Daoy (cell line): Measurements from ENCODE around the gene AK1. TPM values are rescaled to one million over a fixed set of nuclear protein-coding genes. Genes with fewer than 3 reads are reported as not detected.
A peak's percentile ranks its signal among the peaks of the same experiment; 100 is the strongest.

Experiments
- DNase-seq: peaks from one replicate; pipeline ENCODE4 v3.0.0-alpha.2; 2015; ENCODE audit warnings: low read depth
- total RNA-seq: library from RNA; depleted of rRNA; stranded (reverse); fragments of >200 nt; shearing (Covaris generic); gene quantifications from 2 replicates; pipeline ENCODE4 v1.2.3, GENCODE V29; 2014

The AK1 gene
- total RNA-seq, 1 experiment from 2014 or later, result 37.5 TPM

DNA sequence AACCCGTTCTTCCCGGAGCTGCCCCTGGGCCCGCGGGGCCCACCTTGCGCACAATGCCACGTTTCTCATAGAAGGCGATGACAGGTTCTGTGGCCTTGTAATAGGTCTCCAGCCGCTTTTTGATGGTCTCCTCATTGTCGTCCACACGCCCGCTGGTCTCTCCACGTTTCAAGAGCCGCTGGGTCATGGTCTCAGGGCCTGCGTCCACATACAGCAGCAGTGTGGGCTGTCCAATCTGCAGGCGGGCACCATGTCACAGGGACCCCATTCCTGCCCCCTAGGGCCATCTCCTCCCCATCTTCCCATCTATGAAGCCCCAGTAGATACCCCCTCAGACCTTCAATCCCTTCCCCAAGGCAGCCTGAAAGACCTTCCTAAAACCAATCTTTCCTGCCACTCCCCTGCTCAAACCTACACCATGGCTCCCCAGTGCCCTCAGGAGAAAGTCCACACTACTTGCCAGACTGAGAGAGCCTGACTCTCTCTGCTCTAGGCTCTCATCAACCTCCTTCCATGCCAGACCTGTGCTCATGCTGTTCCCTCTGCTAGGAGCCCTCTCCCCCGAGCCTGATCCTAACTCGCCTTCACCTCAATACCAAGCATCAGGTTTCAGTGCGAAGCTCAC, 9.1 kb downstream of the AK1 start:
- DNase-seq, result no peak

DNA sequence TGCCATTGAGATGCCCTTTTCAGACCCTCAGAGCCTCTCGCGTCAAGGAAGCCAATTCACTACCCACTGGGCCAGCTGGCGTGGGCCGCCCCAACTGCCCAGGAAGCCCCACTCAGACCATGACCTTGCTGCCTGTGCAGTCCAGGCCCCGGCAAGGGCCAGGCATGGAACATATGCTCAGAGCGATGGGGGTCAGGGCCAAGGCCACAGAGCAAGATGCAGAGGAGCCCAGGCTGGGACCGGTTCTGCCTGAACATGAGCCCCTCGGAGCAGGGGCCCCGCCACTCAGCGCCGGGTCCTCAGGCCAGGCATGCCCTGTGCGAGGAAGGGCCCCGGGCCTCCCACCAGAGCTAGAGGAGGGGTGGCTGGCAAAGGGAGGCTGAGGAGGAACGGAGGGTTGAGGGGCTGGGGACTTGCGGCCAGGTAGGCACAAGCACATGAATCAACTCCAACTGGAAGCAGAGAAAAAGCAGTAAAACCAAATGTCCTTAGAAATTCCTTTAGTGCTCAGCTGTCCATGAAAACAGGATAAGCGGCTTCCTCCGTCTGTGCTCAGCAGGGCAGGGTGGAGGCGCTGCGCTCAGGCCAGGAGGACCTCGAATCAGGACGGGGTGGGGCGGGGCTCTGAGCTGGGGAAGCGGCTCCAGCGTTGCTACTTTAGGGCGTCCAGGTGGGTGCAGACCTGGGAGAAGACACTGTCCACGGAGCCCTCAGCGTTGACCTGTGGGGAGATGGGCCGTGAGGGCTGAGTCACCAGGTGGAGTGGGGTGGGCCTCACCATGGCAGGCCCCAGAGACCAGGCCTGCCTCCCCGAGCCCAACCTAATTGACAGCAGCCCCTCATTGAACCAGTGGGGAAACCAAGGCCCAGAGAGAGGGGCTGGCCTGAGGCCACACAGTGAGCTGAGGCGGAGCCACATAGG, 9.9 kb downstream of the AK1 start:
- DNase-seq, result no peak

DNA sequence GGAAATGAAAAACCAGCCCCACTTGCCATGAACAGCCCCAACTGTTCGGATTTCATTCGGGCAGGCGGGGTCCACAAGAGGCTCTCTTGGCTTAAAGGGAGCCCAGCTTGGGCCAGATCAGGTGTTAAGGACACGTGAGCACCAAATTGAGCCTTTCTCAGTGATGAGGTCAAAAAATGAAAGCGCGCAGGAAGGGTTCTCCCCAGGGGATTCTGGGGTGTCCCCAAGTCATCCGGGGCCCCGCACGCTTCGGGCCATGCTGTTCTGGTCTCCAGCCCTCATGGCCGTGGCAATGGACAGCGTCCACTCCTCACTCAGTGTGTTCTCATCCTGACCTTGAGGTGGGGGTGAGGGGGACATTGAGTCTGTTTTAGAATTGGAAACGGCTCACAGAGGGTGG, 10.9 kb downstream of the AK1 start:
- no peak for DNase-seq

DNA sequence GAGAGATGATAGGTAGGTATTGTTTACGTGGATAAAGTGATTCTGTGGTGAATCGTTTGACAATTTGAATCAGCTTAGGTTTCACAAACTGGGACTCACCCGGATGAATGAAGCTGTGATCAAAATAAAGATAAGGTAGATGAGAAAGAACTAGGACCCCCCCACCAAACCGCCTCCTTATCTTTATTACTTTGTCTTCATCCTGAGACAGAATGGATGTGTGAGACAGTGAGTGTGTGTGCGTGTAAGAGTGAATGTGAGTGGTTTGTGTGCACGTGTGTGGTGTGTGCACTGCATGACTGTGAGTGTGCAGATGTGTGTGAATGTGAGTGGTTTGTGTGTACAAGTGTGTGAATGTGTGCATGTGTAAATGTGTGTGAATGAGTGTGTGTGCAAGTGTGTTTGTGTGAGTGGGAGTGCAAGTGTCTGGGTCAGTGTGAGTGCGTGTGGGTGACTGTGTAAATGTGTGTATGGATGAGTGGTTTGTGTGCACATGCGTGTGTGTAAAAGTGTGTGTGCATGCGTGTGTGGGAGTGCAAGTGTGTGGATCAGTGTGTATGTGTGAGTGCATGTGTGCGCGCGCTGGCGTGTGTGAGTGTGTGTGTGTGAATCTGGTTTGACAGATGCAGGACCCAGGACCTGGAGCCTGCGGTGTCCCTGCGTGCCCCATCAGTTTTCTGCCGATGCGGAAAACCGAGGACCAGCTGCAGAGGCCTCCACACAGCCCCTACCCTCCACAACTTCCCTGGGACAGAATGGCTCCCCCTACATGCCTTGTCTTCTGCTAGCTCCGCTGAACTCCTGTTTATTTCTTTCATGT, 11.6 kb downstream of the AK1 start:
- no peak for DNase-seq

DNA sequence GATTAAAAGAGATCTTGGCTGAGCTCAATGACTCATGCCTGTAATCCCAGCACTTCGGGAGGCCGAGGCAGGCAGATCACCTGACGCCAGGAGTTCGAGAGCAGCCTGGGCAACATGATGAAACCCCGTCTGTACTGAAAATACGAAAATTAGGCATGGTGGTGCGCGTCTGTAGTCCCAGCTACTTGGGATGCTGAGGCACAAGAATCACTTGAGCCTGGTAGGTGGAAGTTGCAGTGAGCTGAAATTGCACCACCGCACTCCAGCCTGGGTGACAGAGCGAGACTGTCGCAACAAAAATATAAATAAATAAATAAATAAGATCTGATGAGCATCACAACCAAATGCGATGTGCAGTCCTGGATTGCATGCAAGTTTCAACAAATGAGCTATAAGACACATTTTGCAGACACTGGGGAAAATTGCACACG, 14.3 kb downstream of the AK1 start:
- no peak for DNase-seq

DNA sequence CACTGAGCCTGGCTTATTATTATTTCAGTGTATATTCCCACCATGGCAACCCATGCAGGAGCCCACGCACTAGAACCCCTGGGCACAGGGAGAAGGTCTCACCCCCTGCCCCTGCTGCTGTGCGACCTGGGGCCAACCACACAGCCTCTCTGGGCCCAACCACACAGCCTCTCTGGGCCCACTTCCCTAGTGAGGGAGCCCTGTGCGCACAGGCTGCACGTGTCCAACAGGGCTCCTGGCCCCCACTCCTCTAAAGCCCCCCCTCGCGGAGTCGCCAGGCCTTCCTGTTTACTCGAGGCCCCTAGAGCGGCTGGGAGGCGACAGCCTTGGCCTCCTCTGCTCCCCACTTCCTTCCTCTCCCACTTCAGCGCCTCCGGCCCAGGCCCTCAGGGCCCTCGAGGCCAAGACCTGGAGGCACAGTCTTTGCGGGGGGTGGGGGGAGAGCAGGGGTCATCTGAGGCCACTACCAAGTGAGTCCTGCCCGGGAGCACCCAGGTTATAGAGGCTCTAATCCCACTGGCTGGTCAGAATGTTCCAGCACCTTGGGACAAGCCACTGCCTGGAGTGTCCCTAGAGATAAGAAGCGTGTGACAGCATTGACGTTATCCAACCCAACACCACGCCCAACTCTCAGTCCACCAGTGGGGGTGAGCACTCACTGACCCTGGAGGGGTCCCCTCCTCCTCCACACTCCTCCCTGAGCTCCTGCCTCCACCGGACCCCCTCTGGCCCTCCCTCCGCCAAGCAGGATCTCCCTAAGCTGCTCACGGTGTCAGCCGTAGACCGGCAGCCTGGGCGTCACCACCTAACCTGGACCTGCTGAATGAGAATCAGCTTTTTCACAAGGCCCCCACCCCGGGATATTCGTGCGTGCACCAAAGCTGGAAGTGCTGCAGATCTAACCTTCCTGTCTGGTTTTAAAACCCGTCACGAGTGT, 15.1 kb downstream of the AK1 start:
- DNase-seq, result no peak

DNA sequence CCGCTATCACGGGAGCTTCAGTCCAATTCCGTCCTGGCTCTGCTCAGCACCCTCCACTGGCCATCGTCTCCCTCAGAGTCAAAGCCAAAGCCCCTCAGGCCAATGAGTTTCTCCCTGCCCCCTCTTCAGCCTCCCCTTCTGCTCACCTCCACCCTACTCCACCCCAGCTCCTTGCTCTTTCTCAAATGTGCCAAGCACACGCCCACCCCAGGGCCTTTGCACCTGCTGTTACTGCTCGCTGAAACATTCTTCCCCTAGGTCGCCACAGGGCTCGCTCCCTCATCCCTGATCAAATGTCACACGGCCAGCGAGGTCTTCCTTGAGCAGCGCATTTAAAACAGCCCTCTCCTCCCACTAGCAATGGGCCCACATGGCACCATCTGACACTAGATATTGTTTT, 16.7 kb downstream of the AK1 start:
- no peak for DNase-seq

DNA sequence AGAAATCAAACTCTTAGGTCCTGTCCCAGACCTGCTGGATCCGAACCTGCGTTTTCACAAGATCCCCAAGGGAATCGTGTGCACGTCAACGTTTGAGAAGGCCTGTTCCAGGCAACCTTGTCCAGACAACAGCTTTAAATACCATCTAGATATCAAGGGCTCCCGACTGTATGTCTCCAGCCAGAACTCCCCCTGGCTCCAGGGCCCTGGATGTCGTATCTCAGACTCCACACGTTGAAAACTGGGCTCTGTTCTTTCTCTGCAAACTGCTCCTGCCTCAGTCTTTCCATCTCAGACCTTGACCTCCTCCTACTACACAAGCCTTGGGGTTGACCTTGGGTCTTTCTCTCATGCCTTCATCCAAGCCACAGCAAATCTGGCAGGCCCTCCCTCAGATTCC, 17.2 kb downstream of the AK1 start:
- DNase-seq, result no peak

DNA sequence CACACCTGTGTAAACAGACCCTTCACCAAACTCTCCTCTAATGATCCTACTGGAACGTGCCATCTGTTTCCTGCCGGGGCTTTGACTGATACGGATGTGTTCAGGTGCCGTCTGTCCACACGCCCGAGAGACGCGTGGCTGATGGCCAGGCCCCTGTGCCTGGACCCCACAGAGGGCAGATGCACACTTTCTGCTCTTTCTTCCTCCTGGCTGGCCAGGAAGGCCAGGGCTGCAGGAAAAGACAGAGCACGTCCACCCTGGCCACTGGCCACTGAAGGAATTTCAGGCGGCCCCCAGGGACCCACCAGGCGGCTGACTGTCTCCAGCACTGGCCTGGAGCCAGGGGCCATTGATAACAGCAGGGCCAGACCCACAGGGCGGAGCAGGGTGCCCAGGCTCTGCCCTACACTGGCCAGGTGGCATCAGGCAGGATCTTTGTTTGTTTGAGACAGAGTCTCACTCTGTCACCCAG, 19.4 kb downstream of the AK1 start:
- peak; percentile 47 for DNase-seq

DNA sequence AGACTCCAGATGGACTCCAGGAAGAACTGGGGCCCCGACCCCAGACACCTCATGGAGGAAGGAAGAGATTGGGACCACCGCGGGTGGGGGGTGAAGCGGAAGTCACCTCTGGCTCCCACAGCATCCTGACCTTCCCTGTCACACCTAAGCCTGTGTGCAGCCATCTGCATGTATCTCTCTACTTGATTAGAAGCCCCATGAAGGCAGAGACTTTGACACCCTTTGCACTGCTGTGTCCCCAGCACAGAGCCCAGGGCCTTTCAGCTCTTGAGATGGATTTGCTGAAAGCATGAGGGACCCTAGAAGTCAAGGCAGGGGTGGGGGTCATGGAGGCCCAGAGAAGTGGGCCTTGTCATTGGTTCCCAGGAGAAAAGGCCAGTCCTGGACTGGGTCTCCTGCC, 20.2 kb downstream of the AK1 start:
- no peak for DNase-seq

DNA sequence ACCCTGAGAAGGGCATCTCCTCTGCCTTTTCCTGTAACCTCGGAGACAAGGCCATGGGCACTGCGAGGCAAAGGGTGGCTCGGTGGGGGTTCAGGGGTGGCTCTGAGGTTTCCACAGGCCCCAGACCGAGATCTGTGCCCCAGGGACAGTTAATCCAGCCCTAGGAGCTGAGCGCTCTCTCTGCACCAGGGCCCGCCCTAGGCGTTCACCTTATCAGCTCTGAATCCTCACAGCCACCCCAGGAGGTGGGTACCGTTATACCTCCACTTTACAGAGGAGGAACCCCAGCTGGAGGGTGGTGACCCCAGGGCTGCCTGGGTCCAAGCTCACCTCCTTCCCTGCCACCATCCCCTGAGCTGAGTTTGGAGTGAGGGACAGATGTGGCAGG, 20.8 kb downstream of the AK1 start:
- no peak for DNase-seq

DNA sequence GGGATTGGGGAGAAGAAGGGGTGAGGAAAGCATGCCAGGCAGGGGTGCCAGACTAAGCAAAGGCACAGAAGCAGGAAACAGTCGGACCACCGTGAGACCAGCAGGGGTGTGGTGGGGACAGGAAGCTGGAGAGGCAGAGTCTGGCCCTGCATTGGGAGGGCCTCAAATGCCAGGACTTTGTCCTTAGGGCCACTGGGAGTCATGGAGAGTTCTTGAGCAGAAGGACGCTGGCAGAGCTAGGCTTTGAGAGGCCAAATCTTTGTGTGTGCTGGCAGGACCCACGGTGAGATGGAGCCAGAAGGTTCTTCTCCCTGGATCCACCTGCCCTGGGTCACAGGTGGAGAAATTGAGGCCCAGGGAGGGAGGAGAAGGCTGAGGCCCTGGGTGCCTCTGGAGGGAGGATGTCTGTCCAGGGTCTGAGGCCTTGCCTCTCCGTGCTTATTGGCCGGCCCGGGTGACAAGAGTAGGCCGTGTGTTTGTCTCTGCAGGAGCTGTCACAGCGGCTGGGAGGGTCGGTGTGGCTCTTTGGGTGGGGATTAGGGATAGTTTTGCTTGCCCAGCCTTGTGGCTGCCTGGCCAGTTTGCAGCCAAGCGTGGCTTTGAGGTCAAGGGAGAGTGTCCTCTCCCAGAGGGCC, 21.3 kb downstream of the AK1 start:
- no peak for DNase-seq

DNA sequence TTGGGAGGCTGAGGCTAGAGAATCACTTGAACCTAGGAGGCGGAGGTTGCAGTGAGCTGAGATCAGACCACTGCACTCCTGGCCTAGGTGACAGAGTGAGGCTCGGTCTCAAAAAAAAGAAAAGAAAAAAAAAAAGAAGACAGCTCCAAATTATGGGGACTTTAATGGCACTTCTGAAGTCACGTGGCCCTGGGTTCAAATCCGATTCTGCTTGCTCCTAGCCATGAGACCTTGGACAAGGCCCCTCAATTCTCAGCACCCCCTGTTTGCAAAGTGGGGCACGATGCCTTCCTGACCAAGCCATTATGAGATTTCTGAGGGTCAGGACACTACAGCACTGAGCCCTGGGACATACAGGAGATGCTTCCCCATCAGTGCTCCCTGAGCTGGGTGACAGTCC, 22.0 kb downstream of the AK1 start:
- DNase-seq, result no peak

DNA sequence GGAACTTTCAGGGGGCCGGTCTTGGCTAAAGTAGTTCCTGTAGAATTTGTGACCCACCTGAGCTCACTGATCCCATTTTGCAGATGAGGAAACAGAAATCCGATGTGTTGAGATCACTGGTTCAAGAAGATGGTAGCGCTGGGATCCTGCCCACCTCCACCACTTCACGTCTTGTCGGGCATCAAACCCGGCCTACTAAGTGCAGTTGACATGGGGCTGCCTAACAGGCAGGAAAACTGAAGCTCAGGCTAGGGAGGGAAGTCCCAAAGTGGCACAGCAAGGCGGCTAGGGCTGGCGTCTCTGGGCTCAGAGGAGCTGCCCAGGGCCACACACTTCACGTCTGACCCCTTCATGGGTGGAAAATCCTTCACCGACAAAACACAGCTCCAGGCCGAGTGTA, 22.5 kb downstream of the AK1 start:
- DNase-seq, result no peak

DNA sequence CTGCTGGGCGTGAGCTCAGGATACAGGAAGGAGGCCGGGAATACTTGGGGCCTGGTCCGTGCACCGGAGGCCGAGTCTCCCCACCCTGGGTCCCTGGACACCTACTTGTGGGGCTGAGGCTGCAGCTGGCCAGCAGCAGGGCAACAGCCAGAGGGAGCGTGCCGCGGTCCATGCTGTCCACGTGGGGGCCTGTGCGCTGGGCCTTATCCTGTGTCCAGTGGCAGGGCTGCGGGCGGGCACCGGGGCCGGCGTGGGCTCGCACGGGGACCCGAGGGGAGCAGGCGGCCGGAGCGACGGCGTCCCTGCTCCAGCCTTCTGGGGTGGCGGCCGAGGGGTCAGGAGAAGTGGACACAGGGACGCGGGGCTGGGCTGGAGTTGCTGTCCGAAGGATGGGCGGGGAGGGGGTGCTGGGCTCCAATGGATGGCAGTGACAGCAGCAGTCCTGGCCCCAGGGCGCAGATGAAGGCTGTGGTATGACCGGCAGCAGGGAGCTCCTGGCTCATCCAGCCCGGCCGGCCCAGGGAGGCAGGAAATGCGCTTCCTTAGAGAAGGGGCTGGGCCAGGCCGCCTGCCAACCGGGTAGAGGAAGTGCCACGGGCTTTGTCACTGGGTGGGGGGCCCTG, 23.2 kb downstream of the AK1 start, which contains the start of gene ENG:
Gene ENG (minus strand): TSS at position 475 of the 623 bp plus-strand sequence. CDS start 303 bp downstream, at position 172.
- peak; percentile 85 for DNase-seq

DNA sequence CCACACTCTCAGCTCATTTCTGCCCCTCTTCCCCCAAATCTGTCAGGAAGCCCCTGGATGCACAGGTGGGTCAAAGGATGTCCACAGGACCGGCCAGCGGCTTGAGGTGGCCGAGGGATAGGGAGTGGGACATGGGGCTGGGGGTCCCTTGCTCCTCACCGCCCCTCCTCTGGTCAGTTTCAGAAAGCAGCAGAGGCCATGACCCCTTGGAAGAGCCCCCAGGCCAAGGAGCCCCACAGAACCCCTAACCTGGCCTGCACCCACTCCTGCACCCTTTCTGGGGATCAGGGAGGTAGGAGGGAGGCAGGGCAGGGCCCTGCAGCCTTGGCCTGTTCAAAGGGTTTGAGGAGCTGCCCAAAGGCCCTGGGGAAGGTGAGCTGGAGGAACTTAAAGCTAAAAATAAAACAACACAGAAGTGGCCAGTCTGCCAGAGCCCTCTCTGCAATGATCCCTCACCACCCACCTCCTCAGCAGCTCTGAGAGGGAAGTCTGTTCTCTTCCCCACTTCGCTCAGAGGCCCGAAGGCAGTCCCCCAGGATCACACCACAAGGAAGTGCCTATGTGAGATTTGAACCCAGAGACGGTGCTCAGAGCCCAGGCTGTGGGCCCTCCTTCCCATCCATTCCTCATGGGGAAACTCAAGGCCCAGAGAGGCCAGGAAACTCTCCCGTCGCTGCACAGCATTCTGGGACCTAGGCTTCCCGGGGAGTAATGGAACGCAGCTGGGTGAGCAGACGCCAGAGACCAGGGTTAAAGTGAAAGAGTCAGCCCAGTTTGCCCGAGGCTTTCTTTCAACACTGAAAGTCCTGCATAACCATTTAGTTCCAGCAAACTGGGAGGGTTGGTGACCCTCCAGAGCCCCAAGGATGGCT, 23.9 kb downstream of the AK1 start:
- DNase-seq, result peak; percentile 44

DNA sequence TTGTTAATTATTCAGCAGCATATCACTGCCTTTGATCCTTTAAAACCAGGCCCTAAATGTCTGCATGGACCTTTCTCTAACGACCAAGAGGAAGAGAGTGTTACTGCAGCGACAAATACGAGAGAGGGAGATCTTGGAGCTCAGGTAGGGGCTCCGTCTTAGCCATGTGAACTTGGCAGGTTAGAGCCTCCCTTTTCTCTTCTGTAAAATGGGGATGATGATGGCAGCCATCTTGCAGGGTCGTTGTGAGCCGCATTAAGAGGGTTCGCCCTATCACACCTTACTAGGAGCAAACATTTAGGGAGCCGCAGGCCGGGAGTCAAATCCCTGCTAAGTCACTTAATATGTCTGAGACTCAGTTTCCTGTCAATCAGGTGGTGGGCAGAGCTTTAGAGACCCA, 24.6 kb downstream of the AK1 start:
- no peak for DNase-seq

DNA sequence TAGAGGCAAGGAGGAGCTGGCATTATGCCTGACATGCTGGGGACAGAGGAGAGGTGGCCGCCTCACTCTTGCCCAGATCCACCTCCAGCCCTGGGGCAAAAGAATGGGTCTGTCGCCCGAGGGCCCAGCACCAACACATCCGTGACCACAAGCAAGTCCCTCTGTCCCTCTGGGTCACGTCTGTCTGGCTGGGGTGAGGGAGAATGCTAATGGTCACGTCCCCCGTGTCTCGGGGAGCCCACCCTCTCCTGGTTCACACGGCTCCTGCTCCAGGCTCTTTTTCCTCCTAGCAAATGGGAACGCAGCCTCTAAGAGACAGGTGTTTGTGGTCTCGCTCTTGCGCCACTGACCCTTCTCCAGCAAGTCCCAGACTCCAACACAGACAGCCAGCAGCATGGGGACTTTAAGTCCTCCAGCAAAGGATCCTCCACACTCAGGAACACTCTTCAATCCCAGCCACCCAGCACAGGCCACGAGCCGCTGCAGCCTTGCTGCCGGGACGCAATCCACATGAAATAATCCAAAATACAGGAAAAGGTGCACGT, 27.1 kb downstream of the AK1 start:
- no peak for DNase-seq
